Effector memory CD4-positive, alpha-beta T cell (primary cell): Measurements from ENCODE around the gene PHACTR3.

Experiments used
- DNase-seq, 3 donors: peaks; one replicate each; pipeline ENCODE4 v3.0.0-alpha.2; 2020
- H3K27ac ChIP-seq: 2 replicates; pipeline ENCODE4 v1.7.0; 2013; ENCODE audit warnings: mild to moderate bottlenecking, low read length, moderate library complexity; ENCODE audit not compliant: insufficient read depth, poor library complexity, severe bottlenecking
- H3K27me3 ChIP-seq: replicated peaks from 2 replicates; pipeline ENCODE4 v1.7.0; 2013; ENCODE audit warnings: mild to moderate bottlenecking, low read length; ENCODE audit not compliant: insufficient read depth, control insufficient read depth, poor library complexity, severe bottlenecking
- H3K36me3 ChIP-seq: 2 replicates; pipeline ENCODE4 v1.7.0; 2013; ENCODE audit warnings: mild to moderate bottlenecking, low read length, moderate library complexity; ENCODE audit not compliant: control insufficient read depth, insufficient read depth
- H3K4me1 ChIP-seq: 2 replicates; pipeline ENCODE4 v1.7.0; 2013; ENCODE audit warnings: low read length, mild to moderate bottlenecking; ENCODE audit not compliant: control insufficient read depth, insufficient read depth, poor library complexity, severe bottlenecking
- H3K4me3 ChIP-seq: 2 replicates; pipeline ENCODE4 v1.7.0; 2013; ENCODE audit warnings: low read length, low read depth, mild to moderate bottlenecking; ENCODE audit not compliant: insufficient read depth, poor library complexity, severe bottlenecking
- H3K9me3 ChIP-seq: 2 replicates; pipeline ENCODE4 v1.7.0; 2013; ENCODE audit warnings: mild to moderate bottlenecking, low read length, moderate library complexity; ENCODE audit not compliant: control insufficient read depth

The PHACTR3 gene

DNA sequence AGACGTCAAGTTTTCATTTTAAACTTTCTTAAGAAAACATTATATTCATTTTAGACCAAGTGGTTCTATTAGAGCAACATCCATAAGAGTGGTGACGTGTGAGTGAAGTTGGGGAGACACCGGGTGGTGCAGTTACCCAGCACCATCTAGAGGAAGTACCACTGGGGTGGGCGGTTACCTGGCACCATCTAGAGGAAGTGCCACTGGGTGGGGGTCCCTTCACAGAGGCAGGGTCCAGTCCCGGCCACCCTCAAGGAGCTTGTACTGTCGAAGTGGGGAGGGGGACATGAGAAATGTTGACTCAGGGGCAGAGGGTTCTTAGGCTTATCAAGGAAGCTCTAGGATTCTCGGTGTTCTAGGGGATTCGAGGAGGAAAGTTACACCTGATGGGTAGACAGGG, 26.2 kb downstream of the PHACTR3 start:
- Histone ChIP-seq H3K9me3 (no peaks in the 10 kb centered on the region), H3K36me3 (no peaks in the 10 kb centered on the region), H3K4me3 (no peak overlapping the region), H3K27ac (no peak overlapping the region), H3K27me3 (no peaks in the 10 kb centered on the region), H3K4me1 (no peaks in the 10 kb centered on the region)
- no peak for DNase-seq

GRCh38 chr20:59631751-59632540, 27.6 kb downstream of the PHACTR3 start:
- no peaks in the 10 kb centered on the region for H3K27me3 ChIP-seq
- H3K27ac ChIP-seq, result no peak overlapping the region
- no peaks in the 10 kb centered on the region for H3K4me1 ChIP-seq
- DNase-seq, result no peak
- H3K4me3 ChIP-seq, result no peak overlapping the region
- no peaks in the 10 kb centered on the region for H3K9me3 ChIP-seq
- H3K36me3 ChIP-seq, result no peaks in the 10 kb centered on the region

DNA sequence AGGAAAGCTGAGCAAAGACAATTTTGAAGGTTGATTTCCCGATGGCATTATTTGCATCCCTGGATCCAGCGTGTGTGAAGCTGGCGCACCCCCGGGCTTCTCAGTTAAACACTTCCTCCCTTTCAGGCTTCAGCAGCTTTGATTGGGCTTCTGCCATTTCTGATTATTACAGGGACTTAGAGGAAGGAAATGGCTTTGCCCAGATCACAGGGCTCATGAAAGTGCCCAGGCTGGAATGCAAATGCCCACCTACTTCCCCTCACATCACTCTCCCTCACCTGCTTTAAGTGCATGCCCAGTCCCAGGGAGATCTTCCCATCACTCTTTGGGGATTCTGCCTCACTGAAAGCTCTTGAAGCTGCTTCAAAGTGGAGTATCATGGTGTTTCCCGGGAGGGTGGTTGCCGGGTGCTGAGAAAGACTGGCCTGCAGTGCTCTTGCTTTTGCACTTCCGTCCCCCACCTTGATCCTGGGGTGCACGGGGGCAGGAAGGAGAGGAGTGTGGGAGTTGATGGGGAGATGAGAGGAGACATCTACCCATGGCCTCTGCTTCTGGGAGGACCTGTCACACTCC, 28.3 kb downstream of the PHACTR3 start:
- no peak overlapping the region for H3K27ac ChIP-seq
- no peaks in the 10 kb centered on the region for H3K36me3 ChIP-seq
- DNase-seq, result no peak
- H3K27me3 ChIP-seq, result no peaks in the 10 kb centered on the region
- H3K4me3 ChIP-seq, result no peak overlapping the region
- no peaks in the 10 kb centered on the region for H3K4me1 ChIP-seq
- H3K9me3 ChIP-seq, result no peaks in the 10 kb centered on the region

GRCh38 chr20:59633656-59634251, 29.4 kb downstream of the PHACTR3 start:
- no peaks in the 10 kb centered on the region for H3K27me3 ChIP-seq
- no peak overlapping the region for H3K4me3 ChIP-seq
- no peak overlapping the region for H3K27ac ChIP-seq
- no peaks in the 10 kb centered on the region for H3K4me1 ChIP-seq
- no peak for DNase-seq
- H3K9me3 ChIP-seq, result no peaks in the 10 kb centered on the region
- H3K36me3 ChIP-seq, result no peaks in the 10 kb centered on the region

DNA sequence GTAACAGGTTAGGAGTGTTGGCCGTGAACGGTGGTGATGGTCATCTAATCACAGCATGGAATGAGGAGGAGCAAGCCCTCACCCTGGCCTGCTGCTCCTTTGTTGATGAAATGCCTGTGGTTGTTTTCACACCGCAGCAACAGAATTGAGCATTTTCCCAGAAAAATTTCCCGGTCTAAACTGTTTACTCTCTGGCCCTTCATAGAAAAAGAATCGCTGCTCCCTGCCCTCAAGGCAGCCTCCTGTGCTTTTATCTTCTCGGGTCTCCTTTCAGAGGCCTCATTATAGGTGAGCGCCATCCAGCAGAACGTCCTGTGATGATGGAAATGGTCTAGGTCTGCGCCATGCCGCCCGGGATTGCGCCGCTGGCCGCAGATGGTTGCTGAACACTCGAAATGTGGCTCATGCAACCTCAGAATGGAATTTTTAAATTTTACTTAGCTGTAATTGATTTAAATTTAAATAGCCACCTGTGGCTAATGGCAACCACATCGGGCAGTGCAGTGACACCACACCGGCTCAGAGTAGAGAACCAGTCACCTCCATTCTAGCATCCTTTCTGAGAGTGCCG, 30.2 kb downstream of the PHACTR3 start:
- Histone ChIP-seq H3K9me3 (no peaks in the 10 kb centered on the region), H3K27me3 (no peaks in the 10 kb centered on the region), H3K27ac (no peak overlapping the region), H3K4me3 (no peak overlapping the region), H3K36me3 (no peaks in the 10 kb centered on the region), H3K4me1 (no peaks in the 10 kb centered on the region)
- DNase-seq, result no peak

DNA sequence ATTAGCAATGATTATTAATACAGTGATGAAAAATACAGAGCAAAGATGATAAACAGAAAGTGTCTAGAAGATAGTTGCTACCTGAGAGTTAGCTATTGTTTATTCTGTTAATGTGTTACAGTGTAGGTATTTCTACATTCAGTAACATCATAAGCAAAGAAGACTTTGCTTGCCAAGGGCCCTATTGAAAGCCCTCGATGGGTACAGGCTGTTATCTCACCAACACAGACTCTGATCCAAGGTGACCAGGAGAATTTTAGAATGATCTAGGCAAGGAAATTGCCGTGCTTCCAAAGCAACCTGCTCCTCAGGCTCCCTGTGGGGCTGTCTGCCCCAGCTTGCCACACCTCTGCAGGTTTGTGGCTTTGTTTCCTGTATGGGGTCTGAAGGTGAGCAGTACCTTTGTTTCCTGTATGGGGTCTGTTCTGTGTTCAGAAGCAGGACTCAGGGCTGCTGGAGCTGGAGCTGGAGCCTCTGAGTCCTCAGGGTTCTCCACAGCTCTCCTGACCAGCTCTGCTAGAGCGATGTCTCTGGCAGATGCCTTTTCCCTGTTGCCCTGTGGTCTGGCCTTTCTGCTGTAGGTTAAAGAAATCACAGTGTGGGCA, 32.5 kb downstream of the PHACTR3 start:
- H3K27ac ChIP-seq, result no peak overlapping the region
- H3K4me1 ChIP-seq, result no peaks in the 10 kb centered on the region
- H3K9me3 ChIP-seq, result no peaks in the 10 kb centered on the region
- DNase-seq, result no peak
- H3K4me3 ChIP-seq, result no peak overlapping the region
- no peaks in the 10 kb centered on the region for H3K36me3 ChIP-seq
- H3K27me3 ChIP-seq, result no peaks in the 10 kb centered on the region

DNA sequence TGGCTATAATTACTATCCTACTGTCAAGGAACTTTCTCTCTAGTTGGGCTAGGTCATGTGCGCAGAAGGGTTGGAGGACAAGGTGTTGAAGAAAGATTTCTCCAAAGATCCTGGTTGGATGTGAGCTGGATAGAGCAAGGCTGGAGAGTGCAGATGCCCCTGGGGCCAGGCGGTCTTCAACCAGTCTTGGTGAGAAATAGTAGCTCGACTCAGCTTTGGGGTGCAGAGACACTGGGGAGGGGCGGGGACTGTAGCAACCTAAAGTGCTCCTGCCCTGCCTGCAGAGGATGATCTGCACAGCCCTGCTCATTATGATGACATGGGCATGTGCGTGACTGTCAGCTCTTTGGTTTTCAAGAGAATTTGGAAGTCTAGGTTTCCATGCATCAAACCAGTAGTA, 35.9 kb downstream of the PHACTR3 start:
- H3K27me3 ChIP-seq, result no peaks in the 10 kb centered on the region
- no peaks in the 10 kb centered on the region for H3K36me3 ChIP-seq
- no peak overlapping the region for H3K27ac ChIP-seq
- H3K9me3 ChIP-seq, result no peaks in the 10 kb centered on the region
- H3K4me3 ChIP-seq, result no peak overlapping the region
- DNase-seq, result no peak
- no peaks in the 10 kb centered on the region for H3K4me1 ChIP-seq

- H3K27me3 ChIP-seq, result no peaks in the 10 kb centered on the region
- DNase-seq, result no peak
- no peak overlapping the region for H3K4me3 ChIP-seq
Observed at GRCh38 chr20:59643615-59644061, 39.3 kb downstream of the PHACTR3 start.

GRCh38 chr20:59644371-59644939, 40.1 kb downstream of the PHACTR3 start:
- Histone ChIP-seq H3K27ac (no peak overlapping the region), H3K9me3 (no peaks in the 10 kb centered on the region), H3K36me3 (no peaks in the 10 kb centered on the region), H3K4me3 (no peak overlapping the region), H3K4me1 (no peaks in the 10 kb centered on the region), H3K27me3 (no peaks in the 10 kb centered on the region)
- no peak for DNase-seq

More at GRCh38 chr20:59643615-59644061, 39.3 kb downstream of the PHACTR3 start:
- Histone ChIP-seq H3K4me1 (no peaks in the 10 kb centered on the region), H3K27ac (no peak overlapping the region), H3K36me3 (no peaks in the 10 kb centered on the region), H3K9me3 (no peaks in the 10 kb centered on the region)
